Endothelial cell of umbilical vein (primary cell): ENCODE data around the gene GCLC. TPM values are rescaled to one million over a fixed set of nuclear protein-coding genes. Genes with fewer than 3 reads are reported as not detected.

Experiments used
- BruUV-seq: library from RNA; stranded (reverse); fragments of 400-500 nt; replicated peaks from 2 replicates; lab custom pipeline; 2021; lab: Mats Ljungman, UMichigan
- CTCF ChIA-PET: fragments of 300-600, 350-600 bp; sonication (Branson Sonifier 250); formaldehyde crosslinking; loops from one replicate; lab custom pipeline; 2021; ENCODE audit warnings: antibody characterized with exemption, inconsistent platforms; lab: Charles Lee
- POLR2A ChIA-PET: fragments of 300-600, 350-600 bp; sonication (Branson Sonifier 250); formaldehyde crosslinking; loops from one replicate; lab custom pipeline; 2021; ENCODE audit warnings: antibody characterized with exemption, inconsistent platforms; lab: Charles Lee
- DNase-seq: peaks from one replicate; pipeline ENCODE4 v3.0.0-alpha.2; 2011; ENCODE audit warnings: low read depth, low spot score
- FAIRE-seq: peaks from 2 replicates; lab custom pipeline; 2011; peaks lifted over from hg19 to GRCh38; lab: Jason Lieb, UNC
- H2AFZ ChIP-seq: 2 replicates; pipeline ENCODE4 v1.6.0; 2012; ENCODE audit warnings: low read depth, low read length, control low read depth, inconsistent platforms
- H3K27ac ChIP-seq: 2 replicates; pipeline ENCODE4 v1.5.1; 2011; ENCODE audit warnings: low read depth, mild to moderate bottlenecking, control low read depth, low read length, moderate library complexity; ENCODE audit not compliant: insufficient read depth
- H3K27me3 ChIP-seq, 2 experiments: 2 replicates each; pipeline versions ENCODE4 v1.6.0 to v1.6.1; 2011; ENCODE audit warnings: low read length in 2 of 2, mixed read lengths in 1 of 2; ENCODE audit not compliant: control insufficient read depth in 2 of 2, insufficient read depth in 2 of 2
- H3K36me3 ChIP-seq, 2 experiments: 2 replicates in 1 of 2; 3 replicates in 1 of 2; pipeline ENCODE4 v1.5.1; 2011; ENCODE audit warnings: low read length in 2 of 2, mild to moderate bottlenecking in 1 of 2, moderate library complexity in 1 of 2; ENCODE audit not compliant: control insufficient read depth in 2 of 2, insufficient read depth in 2 of 2; ENCODE audit errors: extremely low read depth in 1 of 2
- H3K4me1 ChIP-seq: 3 replicates; pipeline ENCODE4 v1.5.1; 2011; ENCODE audit warnings: mild to moderate bottlenecking, low read length; ENCODE audit not compliant: control insufficient read depth, insufficient read depth; ENCODE audit errors: extremely low read depth
- H3K4me2 ChIP-seq: 2 replicates; pipeline ENCODE4 v1.6.1; 2011; ENCODE audit warnings: low read length, control low read depth, mixed read lengths; ENCODE audit not compliant: insufficient read depth
- H3K4me3 ChIP-seq, 3 experiments: fragments of 200-600 bp in 1 of 3; sonication (generic), shearing (Covaris generic) in 1 of 3; replicated peaks in 1 of 3; 2 replicates each; pipeline ENCODE4 v1.5.1; 2011 to 2016; ENCODE audit warnings: control low read depth in 3 of 3, low read length in 3 of 3, mild to moderate bottlenecking in 2 of 3, inconsistent platforms in 1 of 3, low read depth in 1 of 3, moderate library complexity in 1 of 3; ENCODE audit not compliant: insufficient read depth in 1 of 3
- H3K79me2 ChIP-seq: 2 replicates; pipeline ENCODE4 v1.6.0; 2012; ENCODE audit warnings: low read length, inconsistent platforms; ENCODE audit not compliant: control insufficient read depth, insufficient read depth
- H3K9ac ChIP-seq: replicated peaks from 2 replicates; pipeline ENCODE3; 2011; ENCODE audit warnings: low read length, control low read depth; ENCODE audit not compliant: insufficient read depth; ENCODE audit errors: extremely low read depth
- H3K9me1 ChIP-seq: replicated peaks from 3 replicates; pipeline ENCODE4 v1.6.0; 2011; ENCODE audit warnings: mild to moderate bottlenecking, low read length; ENCODE audit not compliant: control insufficient read depth, insufficient read depth; ENCODE audit errors: extremely low read depth
- H3K9me3 ChIP-seq: replicated peaks from 2 replicates; pipeline ENCODE4 v1.5.1; 2012; ENCODE audit warnings: low read length, inconsistent platforms; ENCODE audit not compliant: control insufficient read depth, insufficient read depth
- H4K20me1 ChIP-seq: replicated peaks from 2 replicates; pipeline ENCODE3; 2011; ENCODE audit warnings: mild to moderate bottlenecking, low read length; ENCODE audit not compliant: control insufficient read depth, insufficient read depth; ENCODE audit errors: extremely low read depth
- EZH2 ChIP-seq: IDR thresholded peaks from 2 replicates; pipeline ENCODE4 v1.6.1; 2012; ENCODE audit warnings: borderline replicate concordance, low read depth, mild to moderate bottlenecking, moderate library complexity, low read length, inconsistent platforms; ENCODE audit not compliant: severe bottlenecking
- FOS ChIP-seq: IDR thresholded peaks from 2 replicates; pipeline ENCODE4 v1.6.1; 2011; ENCODE audit warnings: mild to moderate bottlenecking, low read length, moderate library complexity, borderline replicate concordance; ENCODE audit not compliant: insufficient read depth
- GATA2 ChIP-seq: IDR thresholded peaks from 2 replicates; pipeline ENCODE4 v1.7.0; 2011; ENCODE audit warnings: low read depth, mild to moderate bottlenecking, moderate library complexity, mixed read lengths, low read length; ENCODE audit not compliant: insufficient read length, insufficient read depth
- JUN ChIP-seq: IDR thresholded peaks from 2 replicates; pipeline ENCODE4 v1.6.1; 2011; ENCODE audit warnings: borderline replicate concordance, low read depth; ENCODE audit not compliant: insufficient read length, insufficient read depth
- MAX ChIP-seq: IDR thresholded peaks from 2 replicates; pipeline ENCODE4 v1.6.1; 2011; ENCODE audit not compliant: insufficient read depth, insufficient read length
- MYC ChIP-seq: IDR thresholded peaks from one replicate; pipeline ENCODE4 v1.6.1; 2011; ENCODE audit warnings: mild to moderate bottlenecking, low read depth, low read length
- POLR2A ChIP-seq: IDR thresholded peaks from 2 replicates; pipeline ENCODE4 v1.6.1; 2012; ENCODE audit warnings: low read depth, mild to moderate bottlenecking, control low read depth, low read length
- POLR2AphosphoS5 ChIP-seq: IDR thresholded peaks from 2 replicates; pipeline ENCODE4 v1.6.1; 2012; ENCODE audit warnings: low read depth, mild to moderate bottlenecking, control low read depth, low read length, moderate library complexity; ENCODE audit not compliant: insufficient read depth
- dilution Hi-C: fragments of 300-500 bp; cut with MboI; formaldehyde crosslinking; loops from one replicate; pipeline ENCODE4 v1.15.0; 2019; ENCODE audit warnings: low sequenced_read_pairs; ENCODE audit not compliant: extremely low pct_ligation_motif_present
- intact Hi-C: fragments of 100-400 bp; cut with micrococcal nuclease; formaldehyde crosslinking; loops from one replicate; pipeline ENCODE4 v1.10.0; 2022
- polyA plus RNA-seq, 4 experiments: library from polyadenylated mRNA; depleted of rRNA in 3 of 4; stranded (reverse) in 3 of 4; unstranded in 1 of 4; fragments of >200 nt; gene quantifications; 2 replicates each; pipeline versions ENCODE4 v1.2.1 to v1.2.3, GENCODE V29; 2011 to 2012; ENCODE audit warnings: missing spikeins in 1 of 4
- total RNA-seq: library from RNA; stranded (reverse); gene quantifications from 2 replicates; pipeline ENCODE4 v1.2.3, GENCODE V29; 2021

GCLC gene
- total and polyA plus RNA-seq, 2 donors (not counting 3 experiments of a cell fraction or from before 2014, with no cell fraction given): 7.3 to 22.8 TPM

GRCh38 chr6:53581173-53581773, 36.4 kb upstream of the GCLC start:
- DNase-seq (no peak), FAIRE-seq (no peak)
- no peaks in the 10 kb centered on the region for H3K79me2 ChIP-seq
- no peak overlapping the region for H2AFZ ChIP-seq
- no peaks in the 10 kb centered on the region for H3K9me3 ChIP-seq
- no peak overlapping the region for H3K27ac ChIP-seq
- BruUV-seq: no TSS peak
- H4K20me1 ChIP-seq: no peaks in the 10 kb centered on the region
- H3K4me1 ChIP-seq: no peaks in the 10 kb centered on the region
- no peaks in the 10 kb centered on the region for H3K36me3 ChIP-seq
- ChIA-PET POLR2A (no interaction called here), CTCF (no interaction called here)
- dilution Hi-C loops (no loop called here), intact Hi-C loops (no loop called here)
- H3K9ac ChIP-seq: no peak overlapping the region
- no peak overlapping the region for H3K4me3 ChIP-seq
- no peak overlapping the region for H3K4me2 ChIP-seq
- H3K9me1 ChIP-seq: no peaks in the 10 kb centered on the region
- TF ChIP-seq FOS (no peak), JUN (no peak), MYC (no peak), GATA2 (no peak), EZH2 (no peak), POLR2A (no peak)
- peaks cover 0 to 4% of the 10 kb centered on the region in 2 experiments for H3K27me3 ChIP-seq

GRCh38 chr6:53579338-53579737, 34.4 kb upstream of the GCLC start:
- no peak overlapping the region for H3K9ac ChIP-seq
- H3K27ac ChIP-seq: no peak overlapping the region
- TF ChIP-seq MAX (no peak), EZH2 (no peak), GATA2 (no peak), FOS (no peak), POLR2AphosphoS5 (no peak), MYC (no peak), POLR2A (no peak)
- FAIRE-seq (no peak), DNase-seq (no peak)
- H3K36me3 ChIP-seq: no peaks in the 10 kb centered on the region
- dilution Hi-C loops (no loop called here), intact Hi-C loops (no loop called here)
- ChIA-PET CTCF (no interaction called here), POLR2A (no interaction called here)
- no peaks in the 10 kb centered on the region for H4K20me1 ChIP-seq
- peaks cover 0 to 2% of the 10 kb centered on the region in 2 experiments for H3K27me3 ChIP-seq
- H3K4me1 ChIP-seq: no peaks in the 10 kb centered on the region
- no TSS peak for BruUV-seq
- H3K4me3 ChIP-seq: no peak overlapping the region
- H3K79me2 ChIP-seq: no peaks in the 10 kb centered on the region
- H3K9me1 ChIP-seq: no peaks in the 10 kb centered on the region
- H3K9me3 ChIP-seq: no peaks in the 10 kb centered on the region
- H2AFZ ChIP-seq: no peak overlapping the region
- H3K4me2 ChIP-seq: no peak overlapping the region
